A673 (cell line): ENCODE data around the gene ACSL3. TPM values are rescaled to one million over a fixed set of nuclear protein-coding genes. Genes with fewer than 3 reads are reported as not detected.

Source experiments
- BruUV-seq: library from RNA; stranded (reverse); fragments of 400-500 nt; replicated peaks from 2 replicates; lab custom pipeline; 2021; lab: Mats Ljungman, UMichigan
- CTCF ChIA-PET: fragments of 300-600 bp; sonication (Branson Sonifier 250); formaldehyde crosslinking; loops from one replicate; lab custom pipeline; 2022; ENCODE audit warnings: antibody characterized with exemption; lab: Charles Lee
- POLR2A ChIA-PET: fragments of 300-600 bp; sonication (Branson Sonifier 250); formaldehyde crosslinking; loops from one replicate; lab custom pipeline; 2022; ENCODE audit warnings: antibody characterized with exemption; ENCODE audit not compliant: low non-redundant PET; lab: Charles Lee
- DNase-seq: peaks from one replicate; pipeline ENCODE4 v3.0.0-alpha.2; 2015; ENCODE audit warnings: low spot score
- H3K27ac ChIP-seq: fragments of 200-600 bp; sonication (generic); 2 replicates; pipeline ENCODE4 v1.5.1; 2016; ENCODE audit warnings: mixed run types, low read depth, mild to moderate bottlenecking, mixed read lengths, antibody characterized with exemption, low read length; ENCODE audit not compliant: poor library complexity, severe bottlenecking
- H3K27me3 ChIP-seq: fragments of 200-600 bp; sonication (generic); replicated peaks from 2 replicates; pipeline ENCODE4 v1.6.1; 2017; ENCODE audit warnings: mixed run types, low read depth, mild to moderate bottlenecking, mixed read lengths, antibody characterized with exemption, low read length; ENCODE audit not compliant: insufficient read depth, poor library complexity
- H3K36me3 ChIP-seq: fragments of 200-600 bp; sonication (generic); 2 replicates; pipeline ENCODE4 v1.6.1; 2016; ENCODE audit warnings: mixed run types, mild to moderate bottlenecking, mixed read lengths, antibody characterized with exemption, low read length; ENCODE audit not compliant: insufficient read depth, poor library complexity, severe bottlenecking
- H3K4me1 ChIP-seq: fragments of 200-600 bp; sonication (generic); 2 replicates; pipeline ENCODE4 v1.6.1; 2017; ENCODE audit warnings: mixed run types, mild to moderate bottlenecking, mixed read lengths, antibody characterized with exemption, low read length; ENCODE audit not compliant: insufficient read depth, poor library complexity, severe bottlenecking
- H3K4me3 ChIP-seq: fragments of 200-600 bp; sonication (generic); 2 replicates; pipeline ENCODE4 v1.5.1; 2016; ENCODE audit warnings: low read depth, mixed run types, mild to moderate bottlenecking, mixed read lengths, low read length; ENCODE audit not compliant: poor library complexity, severe bottlenecking
- H3K9me3 ChIP-seq: fragments of 200-600 bp; sonication (generic); 2 replicates; pipeline ENCODE4 v1.6.1; 2016; ENCODE audit warnings: mixed run types, low read depth, mild to moderate bottlenecking, mixed read lengths, antibody characterized with exemption, low read length; ENCODE audit not compliant: poor library complexity, severe bottlenecking
- EZH2 ChIP-seq: fragments of 200-600 bp; sonication (generic); IDR thresholded peaks from 2 replicates; pipeline ENCODE4 v1.6.1; 2017; ENCODE audit warnings: borderline replicate concordance, low read depth, mild to moderate bottlenecking, mixed read lengths, antibody characterized with exemption, low read length; ENCODE audit not compliant: poor library complexity, severe bottlenecking
- intact Hi-C: fragments of 100-400 bp; cut with micrococcal nuclease; formaldehyde crosslinking; loops from one replicate; pipeline ENCODE4 v1.10.0; 2022; ENCODE audit not compliant: unreplicated experiment
- total RNA-seq: library from RNA; stranded (reverse); gene quantifications from 2 replicates; pipeline ENCODE4 v1.2.3, GENCODE V29; 2021
- TF ChIP-seq, protein P1 (sequence below): fragments of 300-800, 200-600 bp; sonication (generic); conservative IDR thresholded peaks from 2 replicates; pipeline ENCODE4 v1.5.1; 2017; ENCODE audit warnings: low read depth, mild to moderate bottlenecking, antibody characterized with exemption, low read length, moderate library complexity, mixed read lengths

The ACSL3 gene
- total RNA-seq, 1 experiment from 2014 or later = 163 TPM

DNA sequence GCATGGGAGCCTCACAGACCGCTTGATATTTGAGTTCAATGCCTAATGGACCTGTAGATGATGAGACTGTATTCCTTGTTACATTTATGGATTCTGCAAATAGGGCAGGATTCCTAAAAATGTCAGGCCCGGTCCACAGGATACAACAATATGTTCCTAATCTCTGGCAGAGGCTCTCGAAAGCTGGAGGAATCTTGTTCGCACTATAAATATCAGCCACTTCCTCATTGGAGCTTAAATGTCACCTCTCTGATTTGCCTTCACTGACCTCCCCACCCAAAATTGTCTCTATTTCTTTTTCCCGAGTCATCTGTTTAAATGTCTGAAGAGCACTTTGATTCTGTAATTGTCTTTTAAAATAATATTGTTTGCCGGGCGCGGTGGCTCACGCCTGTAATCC, 12.0 kb upstream of the ACSL3 start:
- Histone ChIP-seq H3K36me3 (no peaks in the 10 kb centered on the region), H3K27me3 (no peaks in the 10 kb centered on the region), H3K9me3 (no peaks in the 10 kb centered on the region), H3K27ac (no peak overlapping the region), H3K4me3 (no peak overlapping the region), H3K4me1 (no peaks in the 10 kb centered on the region)
- DNase-seq = no peak
- BruUV-seq = no TSS peak
- POLR2A ChIA-PET = no interaction called here
- TF ChIP-seq, protein P1, sequence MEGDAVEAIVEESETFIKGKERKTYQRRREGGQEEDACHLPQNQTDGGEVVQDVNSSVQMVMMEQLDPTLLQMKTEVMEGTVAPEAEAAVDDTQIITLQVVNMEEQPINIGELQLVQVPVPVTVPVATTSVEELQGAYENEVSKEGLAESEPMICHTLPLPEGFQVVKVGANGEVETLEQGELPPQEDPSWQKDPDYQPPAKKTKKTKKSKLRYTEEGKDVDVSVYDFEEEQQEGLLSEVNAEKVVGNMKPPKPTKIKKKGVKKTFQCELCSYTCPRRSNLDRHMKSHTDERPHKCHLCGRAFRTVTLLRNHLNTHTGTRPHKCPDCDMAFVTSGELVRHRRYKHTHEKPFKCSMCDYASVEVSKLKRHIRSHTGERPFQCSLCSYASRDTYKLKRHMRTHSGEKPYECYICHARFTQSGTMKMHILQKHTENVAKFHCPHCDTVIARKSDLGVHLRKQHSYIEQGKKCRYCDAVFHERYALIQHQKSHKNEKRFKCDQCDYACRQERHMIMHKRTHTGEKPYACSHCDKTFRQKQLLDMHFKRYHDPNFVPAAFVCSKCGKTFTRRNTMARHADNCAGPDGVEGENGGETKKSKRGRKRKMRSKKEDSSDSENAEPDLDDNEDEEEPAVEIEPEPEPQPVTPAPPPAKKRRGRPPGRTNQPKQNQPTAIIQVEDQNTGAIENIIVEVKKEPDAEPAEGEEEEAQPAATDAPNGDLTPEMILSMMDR = no peak
- no peak for TF ChIP-seq EZH2
- intact Hi-C loops = no loop called here
- CTCF ChIA-PET = no interaction called here

DNA sequence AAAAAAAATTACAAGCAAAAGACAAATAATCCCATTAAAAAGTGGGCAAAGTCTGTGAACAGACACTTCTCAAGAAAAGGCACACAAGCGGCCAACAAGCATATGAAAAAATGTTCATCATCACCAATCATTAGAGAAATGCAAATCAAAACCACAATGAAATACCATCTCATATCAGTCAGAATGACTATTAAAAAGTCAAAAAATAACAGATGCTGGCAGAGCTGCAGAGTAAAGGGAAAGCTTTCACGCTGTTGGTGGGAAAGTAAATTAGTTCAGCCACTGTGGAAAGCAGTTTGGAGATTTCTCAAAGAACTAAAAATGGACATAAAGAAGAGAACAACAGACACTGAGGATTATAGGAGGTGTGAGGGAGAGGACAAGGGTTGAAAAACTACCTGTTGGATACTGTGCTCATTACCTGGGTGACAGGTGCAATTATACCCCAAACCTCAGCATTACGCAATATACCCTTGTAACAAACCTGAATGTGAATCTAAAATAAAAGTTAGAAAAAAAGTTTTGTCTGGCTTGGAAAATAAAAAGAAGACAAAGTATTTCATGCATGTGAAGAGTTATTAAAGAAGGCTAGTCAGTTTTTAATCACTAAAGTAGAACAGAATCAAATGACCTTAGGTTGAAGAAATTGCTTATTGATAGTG, 8.7 kb upstream of the ACSL3 start:
- no peak overlapping the region for H3K27ac ChIP-seq
- CTCF ChIA-PET = no interaction called here
- no peaks in the 10 kb centered on the region for H3K9me3 ChIP-seq
- BruUV-seq = no TSS peak
- intact Hi-C loops = no loop called here
- H3K4me1 ChIP-seq = no peaks in the 10 kb centered on the region
- no peak overlapping the region for H3K4me3 ChIP-seq
- no peak for DNase-seq
- TF ChIP-seq, protein P1 = no peak
- TF ChIP-seq EZH2 = no peak
- H3K27me3 ChIP-seq = no peaks in the 10 kb centered on the region
- POLR2A ChIA-PET = no interaction called here
- H3K36me3 ChIP-seq = no peaks in the 10 kb centered on the region

DNA sequence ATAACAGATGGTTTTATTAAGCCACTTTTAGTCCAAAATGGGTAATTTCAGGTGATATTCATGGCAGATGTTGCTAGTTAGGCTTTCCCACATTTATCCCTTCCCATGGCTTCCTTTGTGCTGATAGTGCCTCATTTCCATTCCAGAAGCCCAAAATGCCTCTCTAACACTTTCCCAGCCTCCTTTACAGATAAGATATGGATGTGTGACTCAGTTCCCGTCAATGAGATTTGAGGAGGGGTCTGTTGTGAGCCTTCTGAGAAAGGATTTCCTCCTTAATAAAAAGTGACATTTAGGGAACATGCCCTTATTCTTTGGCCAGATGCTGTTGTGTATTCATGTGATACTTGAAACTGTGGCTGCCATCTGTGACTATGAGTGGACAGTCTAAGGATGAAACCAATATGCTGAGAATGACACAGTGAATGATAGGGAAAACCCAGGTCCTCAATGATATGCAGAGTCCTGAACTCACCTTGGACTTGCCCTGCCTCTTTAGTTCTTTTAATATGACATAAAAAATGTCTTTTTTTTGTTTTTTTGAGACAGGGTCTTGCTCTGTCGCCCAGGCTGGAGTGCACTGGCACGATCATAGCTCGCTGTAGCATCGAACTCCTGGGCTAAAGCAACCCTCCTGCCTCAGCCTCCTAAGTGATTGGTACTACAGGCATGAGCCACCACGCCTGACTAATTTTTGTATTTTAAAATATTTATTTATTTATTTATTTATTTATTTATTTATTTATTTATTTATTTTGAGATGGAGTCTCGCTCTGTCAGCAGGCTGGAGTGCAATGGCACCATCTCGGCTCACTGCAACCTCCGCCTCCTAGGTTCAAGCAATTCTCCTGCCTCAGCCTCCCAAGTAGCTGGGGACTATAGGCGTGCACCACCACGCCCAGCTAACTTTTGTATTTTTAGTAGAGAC, 5.8 kb upstream of the ACSL3 start:
- TF ChIP-seq, protein P1 = no peak
- no peak for TF ChIP-seq EZH2
- Histone ChIP-seq H3K36me3 (no peaks in the 10 kb centered on the region), H3K4me1 (peaks cover 5% of the 10 kb centered on the region), H3K27me3 (no peaks in the 10 kb centered on the region), H3K27ac (no peak overlapping the region), H3K9me3 (no peaks in the 10 kb centered on the region), H3K4me3 (no peak overlapping the region)
- no peak for DNase-seq
- intact Hi-C loops = no loop called here
- POLR2A ChIA-PET = no interaction called here
- BruUV-seq = no TSS peak
- CTCF ChIA-PET = no interaction called here
